ENCODE results near the gene GRPEL2. TPM values are rescaled to one million over a fixed set of nuclear protein-coding genes. Genes with fewer than 3 reads are reported as not detected.

GRPEL2 gene
- total RNA-seq, 4 donors from 2014 or later: 6.3 to 19.0 (median 10.9) TPM

GRCh38 chr5:149322518-149322917 is 22.8 kb upstream of the GRPEL2 start:
- TF ChIP-seq POLR2A (IDR thresholded peaks at IDR 0.05): no peak
- no peak for TF ChIP-seq CTCF (IDR thresholded peaks at IDR 0.05)
- Histone ChIP-seq H3K27ac (peak overlapping the region in 2 of 4 donors; percentile 58 to 66), H3K36me3 (no peaks in the 10 kb centered on the region), H3K9me3 (no peaks in the 10 kb centered on the region), H3K27me3 (no peaks in the 10 kb centered on the region), H3K4me1 (peaks cover 0 to 20% (median 0%) of the 10 kb centered on the region in 4 donors), H3K4me3 (no peak overlapping the region)
- peak in 2 of 3 donors; percentile 89 to 91 for DNase-seq

- no peak for DNase-seq
Measured at GRCh38 chr5:149323210-149323609, 22.1 kb upstream of the GRPEL2 start.

GRCh38 chr5:149323621-149324205 is 21.6 kb upstream of the GRPEL2 start:
- Histone ChIP-seq H3K36me3 (no peaks in the 10 kb centered on the region), H3K4me1 (peaks cover 0 to 20% (median 0%) of the 10 kb centered on the region in 4 donors), H3K27me3 (no peaks in the 10 kb centered on the region), H3K27ac (peak overlapping the region in 1 of 4 donors; percentile 66), H3K4me3 (no peak overlapping the region), H3K9me3 (no peaks in the 10 kb centered on the region)
- DNase-seq: no peak
- TF ChIP-seq POLR2A (IDR thresholded peaks at IDR 0.05) (no peak), CTCF (IDR thresholded peaks at IDR 0.05) (no peak)

More at GRCh38 chr5:149323210-149323609, 22.1 kb upstream of the GRPEL2 start:
- no peaks in the 10 kb centered on the region for H3K27me3 ChIP-seq
- TF ChIP-seq CTCF (IDR thresholded peaks at IDR 0.05) (no peak), POLR2A (IDR thresholded peaks at IDR 0.05) (no peak)
- no peaks in the 10 kb centered on the region for H3K36me3 ChIP-seq
- peaks cover 0 to 20% (median 0%) of the 10 kb centered on the region in 4 donors for H3K4me1 ChIP-seq
- no peaks in the 10 kb centered on the region for H3K9me3 ChIP-seq
- no peak overlapping the region for H3K4me3 ChIP-seq
- H3K27ac ChIP-seq: peak overlapping the region in 2 of 4 donors; percentile 58 to 66

- DNase-seq: no peak
Measured at GRCh38 chr5:149324641-149325040, 20.7 kb upstream of the GRPEL2 start.

GRCh38 chr5:149325166-149325735 is 20.0 kb upstream of the GRPEL2 start:
- H3K4me1 ChIP-seq: peaks cover 0 to 19% (median 0%) of the 10 kb centered on the region in 4 donors
- TF ChIP-seq POLR2A (IDR thresholded peaks at IDR 0.05): no peak
- TF ChIP-seq CTCF (IDR thresholded peaks at IDR 0.05): no peak
- H3K9me3 ChIP-seq: no peaks in the 10 kb centered on the region
- H3K27me3 ChIP-seq: no peaks in the 10 kb centered on the region
- no peak for DNase-seq
- H3K4me3 ChIP-seq: no peak overlapping the region
- no peaks in the 10 kb centered on the region for H3K36me3 ChIP-seq
- H3K27ac ChIP-seq: no peak overlapping the region

More at GRCh38 chr5:149324641-149325040, 20.7 kb upstream of the GRPEL2 start:
- Histone ChIP-seq H3K4me3 (no peak overlapping the region), H3K4me1 (peaks cover 0 to 20% (median 0%) of the 10 kb centered on the region in 4 donors), H3K27me3 (no peaks in the 10 kb centered on the region), H3K27ac (no peak overlapping the region), H3K9me3 (no peaks in the 10 kb centered on the region), H3K36me3 (no peaks in the 10 kb centered on the region)
- TF ChIP-seq POLR2A (IDR thresholded peaks at IDR 0.05) (no peak), CTCF (IDR thresholded peaks at IDR 0.05) (no peak)
